Hepatocyte (in vitro differentiated cells): ENCODE measurements around the gene SPATS2. TPM values are rescaled to one million over a fixed set of nuclear protein-coding genes. Genes with fewer than 3 reads are reported as not detected.
A peak's percentile ranks its signal among the peaks of the same experiment; 100 is the strongest.
"Not testable (repeated sequence)": the region's sequence is repeated elsewhere in the genome, so short reads cannot be mapped to it uniquely, and the experiment has no call there.

Experiments used
- DNase-seq: peaks from one replicate; pipeline ENCODE4 v3.0.0-alpha.2; 2016; ENCODE audit warnings: low spot score
- H2AFZ ChIP-seq: fragments of 200-600 bp; sonication (generic); 2 replicates; pipeline ENCODE4 v1.6.0; 2016; ENCODE audit warnings: antibody characterized with exemption, mild to moderate bottlenecking
- H3K27ac ChIP-seq: fragments of 200-600 bp; sonication (generic); 2 replicates; pipeline ENCODE4 v1.5.1; 2016; ENCODE audit warnings: mild to moderate bottlenecking
- H3K27me3 ChIP-seq: fragments of 200-600 bp; sonication (generic); 2 replicates; pipeline ENCODE4 v1.6.1; 2016
- H3K36me3 ChIP-seq: fragments of 200-600 bp; sonication (generic); replicated peaks from 2 replicates; pipeline ENCODE4 v1.5.1; 2016; ENCODE audit warnings: low read depth; ENCODE audit not compliant: insufficient read depth
- H3K4me1 ChIP-seq: fragments of 200-600 bp; sonication (generic); 2 replicates; pipeline ENCODE4 v1.5.1; 2016; ENCODE audit warnings: mild to moderate bottlenecking, moderate library complexity; ENCODE audit not compliant: insufficient read depth
- H3K4me2 ChIP-seq: fragments of 200-600 bp; sonication (generic); 2 replicates; pipeline ENCODE4 v1.6.0; 2016
- H3K4me3 ChIP-seq: fragments of 200-600 bp; sonication (generic); 2 replicates; pipeline ENCODE4 v1.5.1; 2016; ENCODE audit warnings: mild to moderate bottlenecking
- H3K79me2 ChIP-seq: fragments of 200-600 bp; sonication (generic); 2 replicates; pipeline ENCODE4 v1.6.0; 2017; ENCODE audit warnings: mild to moderate bottlenecking
- H3K9me2 ChIP-seq: fragments of 200-600 bp; sonication (generic); replicated peaks from 2 replicates; pipeline ENCODE4 v1.6.0; 2017; ENCODE audit warnings: mild to moderate bottlenecking; ENCODE audit not compliant: insufficient read depth
- H3K9me3 ChIP-seq: fragments of 200-600 bp; sonication (generic); 2 replicates; pipeline ENCODE4 v1.5.1; 2016; ENCODE audit warnings: low read depth, mild to moderate bottlenecking
- H4K20me1 ChIP-seq: fragments of 200-600 bp; sonication (generic); 2 replicates; pipeline ENCODE4 v1.6.0; 2016; ENCODE audit warnings: mild to moderate bottlenecking; ENCODE audit not compliant: insufficient read depth, poor library complexity, severe bottlenecking
- CTCF ChIP-seq: fragments of 200-600 bp; sonication (generic); IDR thresholded peaks from 2 replicates; pipeline ENCODE4 v1.5.1; 2016; ENCODE audit warnings: antibody characterized with exemption, mild to moderate bottlenecking; ENCODE audit not compliant: poor library complexity
- EZH2 ChIP-seq: fragments of 200-600 bp; sonication (generic); IDR thresholded peaks from 2 replicates; pipeline ENCODE4 v1.6.1; 2016; ENCODE audit warnings: antibody characterized with exemption, mild to moderate bottlenecking, borderline replicate concordance
- EZH2phosphoT487 ChIP-seq: fragments of 200-600 bp; sonication (generic); IDR thresholded peaks from one replicate; pipeline ENCODE4 v1.6.1; 2018; ENCODE audit warnings: antibody characterized with exemption, mild to moderate bottlenecking, low read depth, moderate library complexity; ENCODE audit not compliant: unreplicated experiment, severe bottlenecking
- WGBS: methylation state at CpG from one replicate; pipeline ENCODE4 v1.1.6; 2016; ENCODE audit warnings: low lambda C conversion rate; ENCODE audit errors: missing lambda C conversion rate; 5-methylcytosine and 5-hydroxymethylcytosine counted together
- polyA plus RNA-seq: library from polyadenylated mRNA; unstranded; fragments of >200 nt; fragmentation: Nextera tagmentation; extraction: Ambion mirVana; gene quantifications from 2 replicates; pipeline ENCODE4 v1.2.1, GENCODE V29; 2016
- total RNA-seq: library from RNA; depleted of rRNA; stranded (reverse); fragments of >200 nt; gene quantifications from 2 replicates; pipeline ENCODE4 v1.2.3, GENCODE V29; 2014

SPATS2 gene
- total and polyA plus RNA-seq, 2 experiments from 2014 or later = 24.9 to 39.8 TPM

- TF ChIP-seq EZH2phosphoT487 (no peak), CTCF (no peak), EZH2 (no peak)
- Histone ChIP-seq H3K27ac (no peak overlapping the region), H3K4me2 (peak overlapping the region; percentile 91), H2AFZ (no peak overlapping the region), H3K9me3 (no peaks in the 10 kb centered on the region), H3K9me2 (no peaks in the 10 kb centered on the region), H3K4me1 (peaks cover 22% of the 10 kb centered on the region), H3K4me3 (no peak overlapping the region), H4K20me1 (peaks cover 15% of the 10 kb centered on the region), H3K36me3 (no peaks in the 10 kb centered on the region), H3K79me2 (peaks cover 75% of the 10 kb centered on the region), H3K27me3 (no peaks in the 10 kb centered on the region)
- WGBS = 95% methylated on average over 6 of the region's 6 CpGs
- no peak for DNase-seq
Observed at GRCh38 chr12:49370539-49370938, 3.3 kb downstream of the SPATS2 start.

GRCh38 chr12:49375406-49375805 is 8.1 kb downstream of the SPATS2 start:
- DNase-seq = no peak
- Histone ChIP-seq H3K27me3 (no peaks in the 10 kb centered on the region), H3K4me3 (no peak overlapping the region), H4K20me1 (peaks cover 26% of the 10 kb centered on the region), H3K79me2 (peaks cover 94% of the 10 kb centered on the region), H3K4me1 (no peaks in the 10 kb centered on the region), H3K9me2 (no peaks in the 10 kb centered on the region), H3K27ac (no peak overlapping the region), H3K4me2 (no peak overlapping the region), H3K9me3 (no peaks in the 10 kb centered on the region), H2AFZ (no peak overlapping the region), H3K36me3 (no peaks in the 10 kb centered on the region)
- TF ChIP-seq EZH2phosphoT487 = no peak
- no peak for TF ChIP-seq EZH2
- 81% methylated on average over 1 of the region's 1 CpG for WGBS

GRCh38 chr12:49377386-49377785 is 10.1 kb downstream of the SPATS2 start:
- Histone ChIP-seq H3K27me3 (no peaks in the 10 kb centered on the region), H3K4me1 (no peaks in the 10 kb centered on the region), H3K9me3 (no peaks in the 10 kb centered on the region), H3K4me2 (no peak overlapping the region), H3K36me3 (no peaks in the 10 kb centered on the region), H3K79me2 (peaks cover 93% of the 10 kb centered on the region), H3K4me3 (no peak overlapping the region), H3K27ac (no peak overlapping the region), H3K9me2 (no peaks in the 10 kb centered on the region), H4K20me1 (peaks cover 35% of the 10 kb centered on the region), H2AFZ (no peak overlapping the region)
- WGBS = 78% methylated on average over 2 of the region's 2 CpGs
- no peak for TF ChIP-seq EZH2
- TF ChIP-seq EZH2phosphoT487 = no peak
- no peak for TF ChIP-seq CTCF
- no peak for DNase-seq

GRCh38 chr12:49380184-49380583 is 12.9 kb downstream of the SPATS2 start:
- H3K27me3 ChIP-seq, DNase-seq: not testable (repeated sequence)
- WGBS = 88% methylated on average over 9 of the region's 9 CpGs

More at GRCh38 chr12:49380184-49380583, 12.9 kb downstream of the SPATS2 start:
- H3K4me1 ChIP-seq, H3K4me3 ChIP-seq, H3K27ac ChIP-seq, H3K4me2 ChIP-seq, H2AFZ ChIP-seq, H3K36me3 ChIP-seq, H3K9me3 ChIP-seq, H3K9me2 ChIP-seq: not testable (repeated sequence)
- Histone ChIP-seq H4K20me1 (peaks cover 44% of the 10 kb centered on the region), H3K79me2 (peaks cover 94% of the 10 kb centered on the region)
